Melanocyte of skin (primary cell): ENCODE measurements around the gene BMP15. TPM values are rescaled to one million over a fixed set of nuclear protein-coding genes. Genes with fewer than 3 reads are reported as not detected.

ENCODE experiments used
- total RNA-seq, 2 donors: library from RNA; depleted of rRNA; stranded (reverse); fragments of >200 nt; gene quantifications; 2 replicates each; pipeline ENCODE4 v1.2.3, GENCODE V29; 2012

Gene BMP15
- total RNA-seq: not detected

DNA sequence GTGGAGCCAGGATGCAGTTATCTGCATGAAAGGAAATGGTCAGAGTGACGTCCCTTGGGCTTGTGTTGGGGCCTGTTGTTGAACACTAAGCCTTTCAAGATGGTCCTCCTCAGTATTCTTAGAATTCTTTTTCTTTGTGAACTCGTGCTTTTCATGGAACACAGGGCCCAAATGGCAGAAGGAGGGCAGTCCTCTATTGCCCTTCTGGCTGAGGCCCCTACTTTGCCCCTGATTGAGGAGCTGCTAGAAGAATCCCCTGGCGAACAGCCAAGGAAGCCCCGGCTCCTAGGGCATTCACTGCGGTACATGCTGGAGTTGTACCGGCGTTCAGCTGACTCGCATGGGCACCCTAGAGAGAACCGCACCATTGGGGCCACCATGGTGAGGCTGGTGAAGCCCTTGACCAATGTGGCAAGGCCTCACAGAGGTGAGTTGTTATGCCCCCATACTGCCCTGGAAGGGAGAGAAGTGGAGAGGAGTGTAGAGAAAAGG is at the start of gene BMP15:
BMP15 (plus strand) TSS at position 51 of the 492 bp plus-strand sequence; CDS start at position 100, 49 bp downstream.

Other genes starting within 250 kb of the BMP15 start
- 1 to 10 TPM; 4.3 to 4.5 TPM for gene SHROOM4, start 96.5 kb upstream of the BMP15 start, total RNA-seq